Endothelial cell of umbilical vein (primary cell): ENCODE measurements around the gene PIM2. TPM values are rescaled to one million over a fixed set of nuclear protein-coding genes. Genes with fewer than 3 reads are reported as not detected.

Source experiments
- BruUV-seq: library from RNA; stranded (reverse); fragments of 400-500 nt; replicated peaks from 2 replicates; lab custom pipeline; 2021; lab: Mats Ljungman, UMichigan
- CTCF ChIA-PET: fragments of 300-600, 350-600 bp; sonication (Branson Sonifier 250); formaldehyde crosslinking; loops from one replicate; lab custom pipeline; 2021; ENCODE audit warnings: antibody characterized with exemption, inconsistent platforms; lab: Charles Lee
- POLR2A ChIA-PET: fragments of 300-600, 350-600 bp; sonication (Branson Sonifier 250); formaldehyde crosslinking; loops from one replicate; lab custom pipeline; 2021; ENCODE audit warnings: antibody characterized with exemption, inconsistent platforms; lab: Charles Lee
- DNase-seq: peaks from one replicate; pipeline ENCODE4 v3.0.0-alpha.2; 2011; ENCODE audit warnings: low read depth, low spot score
- FAIRE-seq: peaks from 2 replicates; lab custom pipeline; 2011; peaks lifted over from hg19 to GRCh38; lab: Jason Lieb, UNC
- H2AFZ ChIP-seq: 2 replicates; pipeline ENCODE4 v1.6.0; 2012; ENCODE audit warnings: low read depth, low read length, control low read depth, inconsistent platforms
- H3K27ac ChIP-seq: 2 replicates; pipeline ENCODE4 v1.5.1; 2011; ENCODE audit warnings: low read depth, mild to moderate bottlenecking, control low read depth, low read length, moderate library complexity; ENCODE audit not compliant: insufficient read depth
- H3K27me3 ChIP-seq, 2 experiments: 2 replicates each; pipeline versions ENCODE4 v1.6.0 to v1.6.1; 2011; ENCODE audit warnings: low read length in 2 of 2, mixed read lengths in 1 of 2; ENCODE audit not compliant: control insufficient read depth in 2 of 2, insufficient read depth in 2 of 2
- H3K36me3 ChIP-seq, 2 experiments: 2 replicates in 1 of 2; 3 replicates in 1 of 2; pipeline ENCODE4 v1.5.1; 2011; ENCODE audit warnings: low read length in 2 of 2, mild to moderate bottlenecking in 1 of 2, moderate library complexity in 1 of 2; ENCODE audit not compliant: control insufficient read depth in 2 of 2, insufficient read depth in 2 of 2; ENCODE audit errors: extremely low read depth in 1 of 2
- H3K4me1 ChIP-seq: 3 replicates; pipeline ENCODE4 v1.5.1; 2011; ENCODE audit warnings: mild to moderate bottlenecking, low read length; ENCODE audit not compliant: control insufficient read depth, insufficient read depth; ENCODE audit errors: extremely low read depth
- H3K4me2 ChIP-seq: 2 replicates; pipeline ENCODE4 v1.6.1; 2011; ENCODE audit warnings: low read length, control low read depth, mixed read lengths; ENCODE audit not compliant: insufficient read depth
- H3K4me3 ChIP-seq, 3 experiments: fragments of 200-600 bp in 1 of 3; sonication (generic), shearing (Covaris generic) in 1 of 3; replicated peaks in 1 of 3; 2 replicates each; pipeline ENCODE4 v1.5.1; 2011 to 2016; ENCODE audit warnings: control low read depth in 3 of 3, low read length in 3 of 3, mild to moderate bottlenecking in 2 of 3, inconsistent platforms in 1 of 3, low read depth in 1 of 3, moderate library complexity in 1 of 3; ENCODE audit not compliant: insufficient read depth in 1 of 3
- H3K79me2 ChIP-seq: 2 replicates; pipeline ENCODE4 v1.6.0; 2012; ENCODE audit warnings: low read length, inconsistent platforms; ENCODE audit not compliant: control insufficient read depth, insufficient read depth
- H3K9ac ChIP-seq: replicated peaks from 2 replicates; pipeline ENCODE3; 2011; ENCODE audit warnings: low read length, control low read depth; ENCODE audit not compliant: insufficient read depth; ENCODE audit errors: extremely low read depth
- H3K9me1 ChIP-seq: replicated peaks from 3 replicates; pipeline ENCODE4 v1.6.0; 2011; ENCODE audit warnings: mild to moderate bottlenecking, low read length; ENCODE audit not compliant: control insufficient read depth, insufficient read depth; ENCODE audit errors: extremely low read depth
- H3K9me3 ChIP-seq: replicated peaks from 2 replicates; pipeline ENCODE4 v1.5.1; 2012; ENCODE audit warnings: low read length, inconsistent platforms; ENCODE audit not compliant: control insufficient read depth, insufficient read depth
- H4K20me1 ChIP-seq: replicated peaks from 2 replicates; pipeline ENCODE3; 2011; ENCODE audit warnings: mild to moderate bottlenecking, low read length; ENCODE audit not compliant: control insufficient read depth, insufficient read depth; ENCODE audit errors: extremely low read depth
- CTCF ChIP-seq, 2 donors: IDR thresholded peaks; 1 replicate in 1 of 2; 2 replicates in 1 of 2; pipeline ENCODE4 v1.5.1; 2011; ENCODE audit warnings: low read length in 2 of 2, mild to moderate bottlenecking in 2 of 2, moderate library complexity in 2 of 2, control low read depth in 1 of 2, inconsistent platforms in 1 of 2, low read depth in 1 of 2; ENCODE audit not compliant: insufficient read depth in 1 of 2; ENCODE audit errors: extremely low read depth in 1 of 2
- EZH2 ChIP-seq: IDR thresholded peaks from 2 replicates; pipeline ENCODE4 v1.6.1; 2012; ENCODE audit warnings: borderline replicate concordance, low read depth, mild to moderate bottlenecking, moderate library complexity, low read length, inconsistent platforms; ENCODE audit not compliant: severe bottlenecking
- FOS ChIP-seq: IDR thresholded peaks from 2 replicates; pipeline ENCODE4 v1.6.1; 2011; ENCODE audit warnings: mild to moderate bottlenecking, low read length, moderate library complexity, borderline replicate concordance; ENCODE audit not compliant: insufficient read depth
- GATA2 ChIP-seq: IDR thresholded peaks from 2 replicates; pipeline ENCODE4 v1.7.0; 2011; ENCODE audit warnings: low read depth, mild to moderate bottlenecking, moderate library complexity, mixed read lengths, low read length; ENCODE audit not compliant: insufficient read length, insufficient read depth
- MAX ChIP-seq: IDR thresholded peaks from 2 replicates; pipeline ENCODE4 v1.6.1; 2011; ENCODE audit not compliant: insufficient read depth, insufficient read length
- MYC ChIP-seq: IDR thresholded peaks from one replicate; pipeline ENCODE4 v1.6.1; 2011; ENCODE audit warnings: mild to moderate bottlenecking, low read depth, low read length
- POLR2A ChIP-seq: IDR thresholded peaks from 2 replicates; pipeline ENCODE4 v1.6.1; 2012; ENCODE audit warnings: low read depth, mild to moderate bottlenecking, control low read depth, low read length
- dilution Hi-C: fragments of 300-500 bp; cut with MboI; formaldehyde crosslinking; loops from one replicate; pipeline ENCODE4 v1.15.0; 2019; ENCODE audit warnings: low sequenced_read_pairs; ENCODE audit not compliant: extremely low pct_ligation_motif_present
- intact Hi-C: fragments of 100-400 bp; cut with micrococcal nuclease; formaldehyde crosslinking; loops from one replicate; pipeline ENCODE4 v1.10.0; 2022
- polyA plus RNA-seq, 4 experiments: library from polyadenylated mRNA; depleted of rRNA in 3 of 4; stranded (reverse) in 3 of 4; unstranded in 1 of 4; fragments of >200 nt; gene quantifications; 2 replicates each; pipeline versions ENCODE4 v1.2.1 to v1.2.3, GENCODE V29; 2011 to 2012; ENCODE audit warnings: missing spikeins in 1 of 4
- total RNA-seq: library from RNA; stranded (reverse); gene quantifications from 2 replicates; pipeline ENCODE4 v1.2.3, GENCODE V29; 2021

The PIM2 gene
- total and polyA plus RNA-seq, 2 donors (not counting 3 experiments of a cell fraction or from before 2014, with no cell fraction given): 7.4 to 7.5 TPM

- ChIA-PET POLR2A (no interaction called here), CTCF (no interaction called here)
- Histone ChIP-seq H3K9ac (no peak overlapping the region), H3K27me3 (no peaks in the 10 kb centered on the region), H3K27ac (no peak overlapping the region), H3K4me2 (no peak overlapping the region), H3K79me2 (peaks cover 9% of the 10 kb centered on the region), H2AFZ (no peak overlapping the region), H3K4me1 (peaks cover 7% of the 10 kb centered on the region), H3K9me1 (no peaks in the 10 kb centered on the region), H3K4me3 (no peak overlapping the region), H3K9me3 (no peaks in the 10 kb centered on the region), H4K20me1 (no peaks in the 10 kb centered on the region), H3K36me3 (no peaks in the 10 kb centered on the region)
- dilution Hi-C loops (no loop called here), intact Hi-C loops (loop anchor here (10.0 kb wide), 1 partner anchor 372 kb away; the partner anchor contains the start of genes FOXP3 and PPP1R3F)
- no TSS peak for BruUV-seq
- FAIRE-seq (no peak), DNase-seq (no peak)
- TF ChIP-seq EZH2 (no peak), GATA2 (no peak), POLR2A (no peak), FOS (no peak), MAX (no peak), MYC (no peak), CTCF (IDR thresholded peaks at IDR 0.05; ENCODE audit: extremely low read depth in 1 of 2, insufficient read depth in 1 of 2, low read depth in 1 of 2, low read length in 2 of 2) (no peak)
Measured at GRCh38 chrX:48892896-48893295, 25.9 kb downstream of the PIM2 start.
